Measurements from ENCODE around the gene SEMA4F. TPM values are rescaled to one million over a fixed set of nuclear protein-coding genes. Genes with fewer than 3 reads are reported as not detected.
"Not testable (repeated sequence)": the region's sequence is repeated elsewhere in the genome, so short reads cannot be mapped to it uniquely, and the experiment has no call there.

SEMA4F gene
- 2.9 TPM for polyA plus RNA-seq (ENCODE audit: insufficient read length)

GRCh38 chr2:74653985-74654882 lies at the start of gene SEMA4F:
Gene SEMA4F, plus strand, starts transcription at chr2:74654247. Its CDS starts 130 bp downstream, at chr2:74654377.
- peak; percentile 95 for DNase-seq

- no peak for DNase-seq
These were observed 47.1 kb upstream of the SEMA4F start for GRCh38 chr2:74606927-74607326.

- no peak for DNase-seq
These were observed 36.9 kb upstream of the SEMA4F start for GRCh38 chr2:74617122-74617521.

- DNase-seq = no peak
These were observed 35.5 kb upstream of the SEMA4F start for GRCh38 chr2:74618410-74619083.

- no peak for DNase-seq
These were observed 34.3 kb upstream of the SEMA4F start for GRCh38 chr2:74619651-74620297.

GRCh38 chr2:74620671-74621070 lies 33.4 kb upstream of the SEMA4F start:
- DNase-seq = no peak

- no peak for DNase-seq
These were observed 28.2 kb upstream of the SEMA4F start for GRCh38 chr2:74625658-74626425.

- no peak for DNase-seq
These were observed 25.4 kb upstream of the SEMA4F start for GRCh38 chr2:74628538-74629105.

GRCh38 chr2:74630454-74630853 lies 23.6 kb upstream of the SEMA4F start:
- not testable (repeated sequence) for DNase-seq

- no peak for DNase-seq
These were observed 21.7 kb upstream of the SEMA4F start for GRCh38 chr2:74632209-74632938.

GRCh38 chr2:74632939-74633312 lies 21.1 kb upstream of the SEMA4F start:
- no peak for DNase-seq

GRCh38 chr2:74639550-74639949 lies 14.5 kb upstream of the SEMA4F start:
- no peak for DNase-seq

GRCh38 chr2:74645344-74645743 lies 8.7 kb upstream of the SEMA4F start:
- no peak for DNase-seq

- DNase-seq = no peak
These were observed 7.8 kb upstream of the SEMA4F start for GRCh38 chr2:74646201-74646600.

- DNase-seq = no peak
These were observed 7.1 kb upstream of the SEMA4F start for GRCh38 chr2:74646834-74647482.

- DNase-seq = no peak
These were observed 6.0 kb upstream of the SEMA4F start, which contains the start of gene M1AP for GRCh38 chr2:74648009-74648443. Gene M1AP, minus strand, starts transcription at chr2:74648330. Its CDS starts 8,055 bp downstream, at chr2:74640275.

GRCh38 chr2:74653589-74653984 lies 460 bp upstream of the SEMA4F start:
- no peak for DNase-seq

- no peak for DNase-seq
These were observed 1.5 kb downstream of the SEMA4F start for GRCh38 chr2:74655579-74655978.

- no peak for DNase-seq
These were observed 4.5 kb downstream of the SEMA4F start for GRCh38 chr2:74658516-74658915.

GRCh38 chr2:74659462-74659861 lies 5.4 kb downstream of the SEMA4F start:
- no peak for DNase-seq

- no peak for DNase-seq
These were observed 14.0 kb downstream of the SEMA4F start for GRCh38 chr2:74668087-74668486.

All from hindlimb muscle (tissue), 1 donor.